ENCODE measurements around the gene YTHDF1.
"Not testable (repeated sequence)": the region's sequence is repeated elsewhere in the genome, so short reads cannot be mapped to it uniquely, and the experiment has no call there.

Gene YTHDF1

DNA sequence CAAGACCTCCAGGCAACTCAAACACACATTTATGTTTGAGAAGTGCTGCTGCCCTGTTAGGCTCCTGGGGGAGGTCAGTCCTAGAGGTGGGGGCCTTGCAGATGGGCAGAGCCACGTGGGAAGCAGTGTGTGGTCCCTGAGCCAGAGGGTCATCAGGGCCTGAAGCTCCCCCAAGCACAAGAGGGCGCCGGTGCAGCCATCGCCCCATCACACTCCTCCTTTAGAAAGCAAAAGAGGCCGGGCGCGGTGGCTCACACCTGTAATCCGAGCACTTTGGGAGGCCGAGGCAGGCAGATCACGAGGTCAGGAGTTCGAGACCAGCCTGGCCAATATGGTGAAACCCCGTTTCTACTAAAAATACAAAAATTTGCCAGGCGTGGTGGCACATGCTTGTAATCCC is 58.5 kb downstream of the YTHDF1 start:
- CTCF ChIA-PET, H3K9me3 Mint-ChIP-seq: not testable (repeated sequence)
- peaks cover 19% of the 10 kb centered on the region for H3K27me3 Mint-ChIP-seq

DNA sequence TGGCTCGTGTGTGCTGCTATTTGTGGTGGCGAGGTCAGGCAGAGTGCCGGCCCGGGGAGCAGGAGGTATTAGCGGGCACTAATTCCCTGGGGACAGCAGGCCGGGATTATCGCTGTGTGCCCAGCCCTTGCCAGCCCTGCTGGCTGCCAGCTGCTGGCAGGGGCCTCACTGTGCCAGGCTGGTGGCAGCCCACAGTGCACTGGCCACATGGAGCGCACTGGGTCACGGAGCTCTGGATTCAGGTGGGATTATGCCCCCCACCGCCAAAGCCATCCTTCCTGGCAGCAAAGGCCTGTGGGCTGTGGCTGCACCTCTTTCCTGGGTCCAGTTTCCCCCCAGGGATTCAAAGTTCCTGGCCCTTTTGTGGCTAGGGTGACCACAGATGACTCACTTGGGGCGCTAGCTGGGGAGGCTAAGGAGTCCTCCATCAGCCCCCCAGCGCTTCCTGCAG is 59.7 kb downstream of the YTHDF1 start:
- CTCF ChIA-PET, result no interaction called here
- no peaks in the 10 kb centered on the region for H3K9me3 Mint-ChIP-seq
- DNase-seq, result no peak
- H3K36me3 Mint-ChIP-seq, result no peaks in the 10 kb centered on the region
- peaks cover 25% of the 10 kb centered on the region for H3K27me3 Mint-ChIP-seq
- H3K27ac Mint-ChIP-seq, result no peak overlapping the region
- no peaks in the 10 kb centered on the region for H3K4me1 Mint-ChIP-seq
- no peak overlapping the region for H3K4me3 Mint-ChIP-seq

More for the DNA sequence above, 58.5 kb downstream of the YTHDF1 start:
- H3K4me3 Mint-ChIP-seq, DNase-seq, H3K36me3 Mint-ChIP-seq, H3K27ac Mint-ChIP-seq, H3K4me1 Mint-ChIP-seq: not testable (repeated sequence)

DNA sequence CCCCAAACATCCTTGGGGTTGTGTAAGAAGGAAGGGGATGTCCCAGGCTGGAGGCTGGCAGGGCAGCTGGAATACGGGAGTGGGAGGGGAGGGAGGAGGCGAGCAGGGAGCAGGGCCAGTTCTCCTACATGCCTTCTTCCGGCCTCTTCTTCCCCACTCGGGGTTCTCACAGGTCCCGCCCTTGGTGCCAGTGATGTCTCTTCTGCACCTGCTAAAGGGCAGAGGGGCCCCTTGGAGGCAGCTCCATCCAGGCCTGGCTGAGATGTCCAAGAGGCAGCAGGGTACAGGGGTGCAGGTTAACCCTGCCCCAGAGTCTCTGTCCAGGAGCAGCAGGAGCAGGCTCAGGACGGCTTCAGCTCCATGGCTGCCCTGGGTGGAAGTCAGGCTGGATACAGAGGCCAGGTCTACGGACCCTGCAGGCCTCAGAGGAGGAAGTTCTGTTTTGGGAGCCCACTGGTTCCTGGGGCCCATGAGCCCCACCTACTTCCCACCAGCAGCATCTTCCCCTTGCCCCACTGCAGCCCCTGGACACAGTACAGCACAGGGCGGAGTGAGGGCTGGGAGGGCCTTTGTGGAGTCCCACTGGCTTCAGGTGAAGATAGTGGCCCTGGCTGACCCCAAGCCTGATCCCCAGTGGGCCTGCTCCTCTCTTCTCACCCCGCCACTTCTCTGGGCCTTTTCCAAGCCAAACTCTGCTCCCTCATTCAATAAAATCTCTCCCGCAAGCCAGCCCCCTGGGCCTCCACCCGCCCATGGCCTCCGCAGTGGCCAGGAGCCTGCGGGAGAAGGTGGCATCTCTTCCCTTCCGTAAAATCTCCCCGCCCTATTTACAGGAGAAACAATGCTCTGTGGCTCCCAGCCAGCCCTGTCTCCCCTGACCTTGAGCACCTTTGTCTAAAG is 60.4 kb downstream of the YTHDF1 start:
- Mint-ChIP-seq H3K27me3 (peaks cover 25% of the 10 kb centered on the region), H3K36me3 (no peaks in the 10 kb centered on the region), H3K4me1 (no peaks in the 10 kb centered on the region), H3K4me3 (no peak overlapping the region), H3K27ac (no peak overlapping the region), H3K9me3 (no peaks in the 10 kb centered on the region)
- CTCF ChIA-PET, result no interaction called here
- no peak for DNase-seq

DNA sequence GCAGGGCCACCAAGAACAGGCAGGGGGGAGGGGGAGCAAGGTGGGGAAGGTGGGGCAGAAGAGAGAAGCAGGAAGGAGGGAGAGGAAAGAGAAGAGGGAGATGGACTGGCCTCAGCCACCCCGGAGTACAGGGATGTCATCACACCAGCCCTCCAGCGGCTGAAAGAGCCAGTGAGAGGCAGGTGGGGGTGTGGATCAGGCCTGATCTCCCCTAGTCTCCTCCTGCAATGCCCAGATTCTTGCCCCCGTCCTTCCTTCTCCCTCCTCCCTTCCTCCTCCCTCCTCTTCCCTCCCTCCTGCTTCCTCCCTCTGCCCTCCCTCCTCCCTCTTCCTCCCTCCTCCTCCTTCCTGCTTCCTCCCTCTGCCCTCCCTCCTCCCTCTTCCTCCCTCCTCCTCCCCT is 61.5 kb downstream of the YTHDF1 start:
- Mint-ChIP-seq H3K36me3 (no peaks in the 10 kb centered on the region), H3K27me3 (peaks cover 29% of the 10 kb centered on the region), H3K4me3 (no peak overlapping the region), H3K9me3 (no peaks in the 10 kb centered on the region), H3K27ac (no peak overlapping the region), H3K4me1 (no peaks in the 10 kb centered on the region)
- CTCF ChIA-PET, result no interaction called here
- no peak for DNase-seq

GRCh38 chr20:63153254-63154221 is 62.4 kb downstream of the YTHDF1 start:
- no peak for DNase-seq
- H3K4me1 Mint-ChIP-seq, result no peaks in the 10 kb centered on the region
- no peak overlapping the region for H3K27ac Mint-ChIP-seq
- H3K4me3 Mint-ChIP-seq, result no peak overlapping the region
- no peaks in the 10 kb centered on the region for H3K36me3 Mint-ChIP-seq
- CTCF ChIA-PET, result no interaction called here
- H3K9me3 Mint-ChIP-seq, result peaks cover under 1% of the 10 kb centered on the region
- H3K27me3 Mint-ChIP-seq, result peaks cover 32% of the 10 kb centered on the region

- CTCF ChIA-PET, result no interaction called here
- Mint-ChIP-seq H3K27ac (no peak overlapping the region), H3K4me3 (no peak overlapping the region), H3K9me3 (peaks cover 9% of the 10 kb centered on the region), H3K27me3 (peaks cover 37% of the 10 kb centered on the region), H3K4me1 (no peaks in the 10 kb centered on the region), H3K36me3 (peaks cover 3% of the 10 kb centered on the region)
- DNase-seq, result no peak
Measured at GRCh38 chr20:63152322-63153253, 63.3 kb downstream of the YTHDF1 start.

GRCh38 chr20:63151554-63152321 is 64.2 kb downstream of the YTHDF1 start:
- DNase-seq, result no peak
- Mint-ChIP-seq H3K36me3 (peaks cover 3% of the 10 kb centered on the region), H3K9me3 (peaks cover 10% of the 10 kb centered on the region), H3K27ac (no peak overlapping the region), H3K27me3 (peaks cover 37% of the 10 kb centered on the region), H3K4me1 (no peaks in the 10 kb centered on the region), H3K4me3 (no peak overlapping the region)
- CTCF ChIA-PET, result no interaction called here

GRCh38 chr20:63150911-63151531 is 64.9 kb downstream of the YTHDF1 start:
- CTCF ChIA-PET, result no interaction called here
- Mint-ChIP-seq H3K36me3 (peaks cover 3% of the 10 kb centered on the region), H3K27ac (no peak overlapping the region), H3K4me3 (no peak overlapping the region), H3K4me1 (no peaks in the 10 kb centered on the region), H3K27me3 (peaks cover 37% of the 10 kb centered on the region), H3K9me3 (peaks cover 10% of the 10 kb centered on the region)
- no peak for DNase-seq

DNA sequence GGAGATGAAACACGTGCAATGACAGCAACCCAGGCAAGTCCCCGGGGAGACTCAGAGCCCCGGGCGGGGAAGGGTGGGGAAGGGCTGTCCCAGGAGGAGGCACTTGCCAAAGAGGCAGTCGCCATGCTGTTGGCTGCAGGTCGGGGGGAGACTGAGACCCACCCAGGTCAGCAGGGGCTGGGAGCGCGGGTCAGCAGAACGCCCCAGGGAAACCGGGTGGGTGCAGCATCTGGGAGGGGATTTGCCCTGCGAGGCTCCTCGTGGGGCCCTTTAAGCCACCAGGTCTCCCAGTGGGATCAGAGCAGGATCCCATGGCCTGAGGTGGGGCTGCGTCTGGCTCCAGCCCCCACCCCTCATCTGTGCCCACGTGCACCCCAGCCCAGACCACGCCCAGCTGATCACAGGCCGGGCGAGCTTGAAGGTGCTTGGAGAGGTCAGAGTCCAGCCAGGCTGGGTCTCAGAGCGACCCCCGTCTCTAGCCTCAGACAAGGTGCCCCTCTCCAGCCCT is 65.5 kb downstream of the YTHDF1 start:
- Mint-ChIP-seq H3K4me1 (no peaks in the 10 kb centered on the region), H3K9me3 (peaks cover 10% of the 10 kb centered on the region), H3K36me3 (peaks cover 3% of the 10 kb centered on the region), H3K4me3 (no peak overlapping the region), H3K27ac (no peak overlapping the region), H3K27me3 (peaks cover 34% of the 10 kb centered on the region)
- CTCF ChIA-PET, result no interaction called here
- DNase-seq, result no peak

- peaks cover 28% of the 10 kb centered on the region for H3K27me3 Mint-ChIP-seq
Measured at GRCh38 chr20:63149531-63150192, 66.3 kb downstream of the YTHDF1 start.

GRCh38 chr20:63148696-63149095 is 67.2 kb downstream of the YTHDF1 start:
- CTCF ChIA-PET, result no interaction called here
- no peak overlapping the region for H3K27ac Mint-ChIP-seq
- no peak for DNase-seq
- no peak overlapping the region for H3K4me3 Mint-ChIP-seq
- H3K36me3 Mint-ChIP-seq, result peaks cover 3% of the 10 kb centered on the region
- peaks cover 22% of the 10 kb centered on the region for H3K27me3 Mint-ChIP-seq
- no peaks in the 10 kb centered on the region for H3K4me1 Mint-ChIP-seq
- H3K9me3 Mint-ChIP-seq, result peaks cover 10% of the 10 kb centered on the region

More at GRCh38 chr20:63149531-63150192, 66.3 kb downstream of the YTHDF1 start:
- no peak for DNase-seq
- H3K4me1 Mint-ChIP-seq, result no peaks in the 10 kb centered on the region
- H3K9me3 Mint-ChIP-seq, result peaks cover 10% of the 10 kb centered on the region
- peaks cover 3% of the 10 kb centered on the region for H3K36me3 Mint-ChIP-seq
- CTCF ChIA-PET, result no interaction called here
- H3K27ac Mint-ChIP-seq, result no peak overlapping the region
- no peak overlapping the region for H3K4me3 Mint-ChIP-seq

DNA sequence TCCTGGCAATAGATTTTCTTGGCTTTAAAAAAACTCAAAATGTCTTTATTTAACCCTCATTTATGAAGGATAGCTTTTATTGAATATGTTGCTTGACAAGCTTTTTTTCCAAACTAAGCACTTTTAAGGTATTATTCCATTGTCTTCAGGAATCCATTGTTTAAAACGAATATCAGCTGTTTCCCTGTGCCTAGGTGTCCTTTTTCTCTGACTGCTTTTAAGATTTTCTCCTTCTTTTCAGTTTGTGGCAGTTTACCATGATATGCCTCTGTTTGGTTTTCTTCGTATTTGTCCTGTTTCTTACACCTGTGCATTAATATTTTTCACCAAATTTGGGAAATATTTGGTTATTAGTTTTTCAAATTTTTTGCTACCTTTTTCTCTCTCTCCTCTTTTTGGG is 68.4 kb downstream of the YTHDF1 start:
- H3K9me3 Mint-ChIP-seq, result peaks cover 10% of the 10 kb centered on the region
- peaks cover 19% of the 10 kb centered on the region for H3K27me3 Mint-ChIP-seq
- CTCF ChIA-PET, result no interaction called here
- no peak overlapping the region for H3K4me3 Mint-ChIP-seq
- H3K4me1 Mint-ChIP-seq, result no peaks in the 10 kb centered on the region
- DNase-seq, result no peak
- H3K36me3 Mint-ChIP-seq, result peaks cover 3% of the 10 kb centered on the region
- no peak overlapping the region for H3K27ac Mint-ChIP-seq
